H1 (cell line): ENCODE results near the gene PALD1. TPM values are rescaled to one million over a fixed set of nuclear protein-coding genes. Genes with fewer than 3 reads are reported as not detected.

Experiments used
- ATF3 ChIP-seq: IDR thresholded peaks from 2 replicates; pipeline ENCODE4 v1.6.1; 2011; ENCODE audit warnings: low read depth, mild to moderate bottlenecking, low read length; ENCODE audit not compliant: insufficient read depth
- CHD7 ChIP-seq: fragments of 300-600 bp; sonication (generic); IDR thresholded peaks from 2 replicates; pipeline ENCODE4 v1.7.1; 2012; ENCODE audit warnings: low read length, moderate library complexity, mild to moderate bottlenecking, inconsistent platforms; ENCODE audit not compliant: insufficient replicate concordance
- CREB1 ChIP-seq: IDR thresholded peaks from 2 replicates; pipeline ENCODE4 v1.6.1; 2012; ENCODE audit warnings: inconsistent platforms
- CTCF ChIP-seq, 3 experiments: IDR thresholded peaks; 1 replicate in 2 of 3; 2 replicates in 1 of 3; pipeline versions ENCODE4 v1.5.1 to v1.6.1; 2011; ENCODE audit warnings: low read length in 3 of 3, mild to moderate bottlenecking in 3 of 3, inconsistent platforms in 2 of 3, low read depth in 1 of 3, moderate library complexity in 1 of 3; ENCODE audit not compliant: insufficient read depth in 1 of 3; ENCODE audit errors: control extremely low read depth in 1 of 3
- FOSL1 ChIP-seq: IDR thresholded peaks from 2 replicates; pipeline ENCODE4 v1.6.1; 2011; ENCODE audit warnings: mild to moderate bottlenecking, low read depth, low read length, moderate library complexity; ENCODE audit not compliant: insufficient read depth
- HDAC6 ChIP-seq: IDR thresholded peaks from one replicate; pipeline ENCODE4 v1.7.1; 2012; ENCODE audit warnings: low read depth, mild to moderate bottlenecking, inconsistent platforms, low read length, moderate library complexity
- KDM4A ChIP-seq: IDR thresholded peaks from one replicate; pipeline ENCODE4 v1.7.1; 2012; ENCODE audit warnings: low read depth, mild to moderate bottlenecking, moderate library complexity, low read length, inconsistent platforms; ENCODE audit not compliant: severe bottlenecking
- NRF1 ChIP-seq: IDR thresholded peaks from 2 replicates; pipeline ENCODE4 v1.6.1; 2011; ENCODE audit warnings: mild to moderate bottlenecking, low read depth, low read length, improper control_type of control experiment
- SRF ChIP-seq: IDR thresholded peaks from 2 replicates; pipeline ENCODE4 v1.6.1; 2011; ENCODE audit warnings: mild to moderate bottlenecking, low read depth, low read length, moderate library complexity
- polyA plus RNA-seq, 7 experiments: library from polyadenylated mRNA; depleted of rRNA in 3 of 7; stranded (reverse) in 5 of 7; unstranded in 2 of 7; fragments of >200 nt in 5 of 7; fragments of 200-250 nt in 2 of 7; gene quantifications; 1 replicate in 5 of 7; 2 replicates in 1 of 7; 4 replicates in 1 of 7; pipeline versions ENCODE4 v1.2.1 to v1.2.3, GENCODE V29; 2011 to 2013; ENCODE audit warnings: missing spikeins in 2 of 7, mixed read lengths in 2 of 7
- total RNA-seq: library from RNA; stranded (reverse); fragmentation: NEBNext Ultra II Directional; extraction: Animal tissue kit (Norgen Biotek cat#: 25700); gene quantifications from 2 replicates; pipeline ENCODE4 v1.2.1, GENCODE V29; 2021

Gene PALD1
- total and polyA plus RNA-seq, 2 of the 8 experiments (the other 6 are each of a cell fraction or from before 2014, with no cell fraction given), result 13.3 to 32.8 TPM

- no peak for TF ChIP-seq CHD7
- peak; percentile 45 to 49 (median 45) for TF ChIP-seq CTCF (IDR thresholded peaks at IDR 0.05; ENCODE audit: control extremely low read depth in 1 of 3, insufficient read depth in 1 of 3, low read depth in 1 of 3, low read length in 3 of 3)
- TF ChIP-seq CREB1, result no peak
- no peak for TF ChIP-seq NRF1
- no peak for TF ChIP-seq ATF3
- TF ChIP-seq SRF, result no peak
- no peak for TF ChIP-seq KDM4A
- no peak for TF ChIP-seq FOSL1
- TF ChIP-seq HDAC6, result no peak
Observed at GRCh38 chr10:70479165-70479581, 606 bp downstream of the PALD1 start (continued).
